Measurements from ENCODE around the gene EBNA1BP2.
"Not testable (repeated sequence)": the region's sequence is repeated elsewhere in the genome, so short reads cannot be mapped to it uniquely, and the experiment has no call there.

Gene EBNA1BP2

DNA sequence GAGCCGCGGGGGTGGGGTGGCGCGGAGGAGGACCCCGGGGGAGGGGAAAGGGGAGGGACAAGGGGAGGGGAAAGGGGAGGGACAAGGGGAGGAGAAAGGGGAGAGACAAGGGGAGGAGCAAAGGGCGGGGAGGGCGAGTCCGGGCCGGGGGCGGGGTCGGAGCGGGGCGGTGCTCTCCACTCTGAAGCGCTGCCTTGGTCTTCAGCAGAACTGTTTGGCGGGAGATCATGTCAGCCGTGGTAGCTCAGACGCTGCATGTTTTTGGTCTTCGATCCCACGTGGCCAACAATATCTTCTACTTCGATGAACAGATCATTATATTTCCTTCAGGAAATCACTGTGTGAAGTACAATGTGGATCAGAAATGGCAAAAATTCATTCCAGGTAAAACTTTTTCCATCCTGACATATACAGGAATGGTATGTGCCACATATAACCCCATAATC is 460 bp upstream of the EBNA1BP2 start:
- peak in 52 of 58 donors; percentile 65 to 98 (median 88) for DNase-seq

DNA sequence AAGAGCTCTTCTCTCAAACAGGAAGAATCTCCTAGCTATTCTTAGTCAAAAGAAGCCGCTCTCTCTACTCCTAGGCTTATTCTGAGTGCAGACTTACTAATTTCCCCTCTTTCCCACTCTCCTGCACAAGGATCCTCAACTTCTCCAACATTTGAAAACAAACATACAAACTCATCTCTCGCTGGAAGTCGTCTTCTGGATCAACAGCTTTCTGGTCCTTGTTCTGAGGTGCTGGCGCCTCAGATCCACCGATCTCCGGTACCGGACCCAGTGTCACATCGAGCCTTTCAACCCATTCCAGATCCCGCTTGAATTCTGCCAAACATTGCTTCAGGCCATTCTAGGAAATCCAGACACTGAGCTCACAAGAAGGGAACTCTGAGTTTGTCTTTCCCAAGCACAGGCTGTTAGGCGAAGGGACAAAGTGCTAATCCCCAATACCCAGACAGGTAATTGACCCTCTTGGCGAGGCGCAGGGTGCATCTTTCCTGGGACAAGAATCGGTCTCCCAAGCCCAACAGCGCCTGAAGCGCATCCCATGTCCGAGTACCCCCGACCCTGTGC is 696 bp downstream of the EBNA1BP2 start:
- peak in 1 of 58 donors; percentile 16 for DNase-seq

DNA sequence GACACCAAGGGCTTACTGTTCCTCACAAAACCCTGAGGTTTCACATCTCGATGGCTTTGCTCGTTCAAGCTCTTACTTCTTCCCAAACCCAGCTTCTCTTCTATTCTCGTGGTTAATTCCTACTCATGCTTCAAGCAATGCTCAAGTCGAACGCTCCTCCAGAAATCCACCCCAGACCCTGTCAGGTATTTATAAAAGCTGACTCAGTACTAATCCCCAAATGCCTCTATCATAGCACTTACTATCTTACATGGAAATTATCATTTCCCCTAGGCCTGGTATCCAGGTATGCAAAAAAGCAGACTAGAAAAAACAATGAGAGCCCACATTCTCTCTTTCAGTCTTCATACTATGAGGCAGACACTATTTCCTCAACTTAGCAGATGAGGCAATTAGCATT is 6.3 kb downstream of the EBNA1BP2 start:
- DNase-seq: no peak

DNA sequence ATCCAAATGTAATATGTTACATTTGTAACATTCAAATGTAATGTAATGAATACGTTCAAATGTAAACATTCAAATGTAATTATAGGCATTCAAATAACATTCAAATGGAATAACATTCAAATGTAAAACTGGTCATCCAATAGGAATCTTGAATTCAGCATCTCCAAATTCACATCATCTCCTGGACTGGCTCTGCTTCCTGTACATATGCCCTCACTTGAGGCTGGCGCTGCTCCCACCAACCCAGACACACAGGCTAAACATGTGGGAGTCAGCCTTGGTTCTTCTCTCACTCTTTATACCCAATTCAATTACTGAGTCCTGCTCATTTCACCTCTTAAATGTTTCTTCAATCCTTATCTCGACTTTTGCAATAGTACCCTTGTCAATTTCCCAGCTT is 6.9 kb downstream of the EBNA1BP2 start:
- no peak for DNase-seq

DNA sequence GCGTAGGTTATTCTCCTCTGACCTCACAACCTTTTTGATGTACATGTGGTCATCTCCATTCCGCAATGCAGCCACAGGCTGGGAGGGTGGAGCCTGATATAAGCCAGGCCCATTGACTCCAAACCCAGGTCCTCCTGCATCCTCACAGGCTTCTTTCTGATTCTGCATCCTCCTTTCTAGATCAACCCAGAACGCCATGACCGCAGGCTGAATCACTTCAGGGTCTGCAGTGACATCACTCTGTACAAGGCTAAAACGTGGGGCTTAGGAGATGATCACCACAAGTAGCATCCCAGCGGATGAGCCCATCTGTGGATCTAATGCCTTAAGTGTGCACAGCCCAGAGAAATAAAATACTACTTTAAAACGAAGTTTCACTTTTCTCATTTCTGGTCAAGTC is 16.1 kb downstream of the EBNA1BP2 start:
- no peak for DNase-seq

DNA sequence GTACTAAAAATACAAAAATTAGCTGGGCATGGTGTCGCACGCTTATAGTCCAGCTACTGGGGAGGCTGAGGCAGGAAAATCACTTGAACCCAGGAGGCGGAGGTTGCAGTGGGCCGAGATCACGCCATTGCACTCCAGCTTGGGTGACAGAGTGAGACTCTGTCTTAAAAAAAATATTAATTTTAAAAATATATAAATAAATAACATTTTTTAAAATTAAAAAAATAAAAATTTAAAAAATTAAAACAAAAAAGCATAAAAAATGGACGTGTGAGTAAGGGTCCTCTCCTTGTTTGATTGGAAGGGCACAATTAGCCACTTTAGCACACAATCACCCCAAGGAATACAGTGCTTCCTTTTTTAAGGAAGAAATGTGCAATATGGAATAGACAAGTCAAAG is 18.6 kb downstream of the EBNA1BP2 start:
- no peak for DNase-seq

DNA sequence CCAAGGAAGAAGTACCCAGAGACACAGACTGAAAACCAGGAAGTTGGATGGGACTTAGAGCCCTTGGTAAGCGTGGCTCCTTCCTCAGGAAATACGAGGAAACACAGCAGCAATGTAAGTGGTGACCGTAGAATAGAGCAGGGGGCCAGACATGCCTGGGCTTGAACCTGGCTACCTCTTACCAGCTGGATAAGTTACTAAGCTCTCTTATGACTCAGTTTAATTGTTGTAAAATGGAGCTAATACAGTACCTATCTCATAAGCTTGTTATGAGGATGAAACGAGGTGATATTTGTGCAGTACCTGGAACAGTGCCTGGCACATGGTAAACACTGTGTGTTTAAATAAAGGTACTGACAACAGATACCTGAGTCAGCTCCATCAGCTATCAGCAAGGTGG is 19.2 kb downstream of the EBNA1BP2 start:
- no peak for DNase-seq

DNA sequence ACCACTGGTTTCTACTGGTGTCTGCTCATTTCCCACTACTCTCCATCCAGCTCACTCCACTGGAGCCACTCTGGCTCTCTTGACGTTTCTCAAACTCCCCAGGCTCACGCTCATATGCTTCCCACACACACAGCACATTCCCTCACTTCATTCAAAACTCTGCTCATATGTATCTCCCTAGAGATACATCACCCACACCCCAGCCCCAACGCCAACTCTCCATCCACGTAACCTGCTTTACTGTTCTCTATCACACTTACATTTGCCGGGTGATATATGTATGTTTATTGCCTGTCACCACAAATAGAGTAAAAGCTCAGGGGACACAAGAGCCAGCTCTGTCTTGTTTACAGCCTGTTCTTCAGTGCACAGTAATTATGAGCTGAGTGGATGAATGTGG is 22.2 kb downstream of the EBNA1BP2 start:
- no peak for DNase-seq

DNA sequence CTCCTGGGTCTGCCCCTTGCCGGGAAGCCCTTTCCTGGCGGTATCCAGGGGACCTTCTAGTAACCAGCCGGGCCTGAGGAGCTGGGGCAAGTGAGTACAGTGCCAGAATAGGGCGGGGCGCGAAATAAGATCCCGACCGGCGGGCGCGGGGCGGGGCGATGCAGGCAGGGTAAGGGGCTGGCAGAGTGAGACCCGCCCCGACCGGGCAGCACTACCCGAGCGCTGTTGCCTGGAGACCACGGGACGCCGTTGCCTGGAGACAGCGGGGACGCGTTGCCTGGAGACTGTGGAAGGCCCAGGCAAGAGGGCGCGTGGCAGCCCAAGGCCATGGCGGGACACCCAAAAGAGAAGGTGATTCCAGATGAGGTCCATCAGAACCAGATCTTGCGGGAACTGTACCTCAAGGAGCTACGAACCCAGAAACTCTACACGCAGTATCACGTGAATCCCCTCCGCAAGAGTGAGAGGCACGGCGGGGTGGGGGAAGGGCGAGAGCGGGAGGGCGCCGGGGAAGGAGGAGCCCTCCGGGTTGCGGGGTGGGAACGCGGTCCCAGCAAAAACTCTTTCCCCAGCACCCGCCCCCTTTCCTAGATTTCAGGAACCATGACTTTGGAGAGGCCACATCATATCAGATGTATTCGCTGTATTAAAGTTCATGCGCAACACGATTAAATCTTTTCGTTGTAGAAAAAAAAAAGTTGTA is 24.3 kb downstream of the EBNA1BP2 start:
- peak in 51 of 58 donors; percentile 4 to 74 (median 33) for DNase-seq

DNA sequence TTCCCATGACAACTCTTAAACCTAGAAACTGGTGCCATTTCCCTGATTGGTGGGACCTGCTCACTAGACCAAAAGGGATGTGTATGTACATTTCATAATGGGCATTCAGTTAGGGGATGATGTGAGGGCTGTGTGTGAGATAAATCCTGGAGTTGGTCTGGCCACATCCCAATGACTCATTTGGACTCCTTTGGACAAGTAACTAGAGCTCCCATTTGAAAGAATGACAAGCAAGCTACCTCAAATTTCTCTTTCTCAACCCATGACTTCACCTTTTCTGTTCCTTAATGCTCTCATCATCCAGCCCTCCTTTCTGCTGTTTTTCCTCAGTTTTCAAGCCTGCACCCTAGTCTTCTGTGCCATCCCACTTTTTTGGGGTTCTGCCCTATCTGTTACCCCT is 27.9 kb downstream of the EBNA1BP2 start:
- no peak for DNase-seq

DNA sequence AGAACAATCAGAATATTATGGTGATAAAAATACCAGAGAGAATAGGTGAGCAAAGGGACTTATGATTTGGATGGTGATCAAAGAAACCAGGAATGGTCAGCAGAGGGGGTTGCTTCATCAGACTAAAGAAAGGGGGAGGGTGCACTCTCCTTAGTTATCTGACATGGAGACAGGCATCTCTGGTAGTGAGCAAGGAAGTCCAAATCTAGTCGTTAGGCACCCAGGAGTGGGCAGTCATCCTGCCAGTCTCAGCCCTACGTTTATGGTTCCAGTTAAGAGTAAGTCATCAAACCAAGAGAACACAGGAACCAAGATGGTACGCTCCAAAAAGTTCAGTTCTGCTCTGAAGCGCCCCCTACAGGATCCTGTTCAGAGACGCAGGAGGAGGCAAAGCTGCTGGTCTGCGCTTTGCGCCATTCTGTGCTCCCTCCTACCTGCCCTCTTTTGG is 28.6 kb downstream of the EBNA1BP2 start:
- no peak for DNase-seq

DNA sequence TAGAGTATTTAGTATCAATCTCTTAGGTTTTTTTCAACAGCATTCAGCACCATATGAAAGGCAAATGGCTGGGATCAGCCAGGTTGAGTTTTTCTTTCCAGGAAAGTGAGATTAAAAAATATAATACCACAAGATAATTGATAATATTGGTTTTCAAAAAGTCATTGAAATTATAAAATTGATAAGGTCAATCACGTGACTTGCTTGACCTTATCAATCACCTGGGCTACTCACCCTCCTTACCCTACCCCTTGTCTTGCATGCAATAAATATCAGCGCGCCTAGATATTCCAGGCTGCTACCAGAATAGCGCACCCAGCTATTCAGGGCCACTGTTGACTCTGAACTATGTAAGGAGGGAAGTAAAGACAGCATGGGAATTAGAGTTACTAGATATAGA is 31.5 kb downstream of the EBNA1BP2 start:
- no peak for DNase-seq

DNA sequence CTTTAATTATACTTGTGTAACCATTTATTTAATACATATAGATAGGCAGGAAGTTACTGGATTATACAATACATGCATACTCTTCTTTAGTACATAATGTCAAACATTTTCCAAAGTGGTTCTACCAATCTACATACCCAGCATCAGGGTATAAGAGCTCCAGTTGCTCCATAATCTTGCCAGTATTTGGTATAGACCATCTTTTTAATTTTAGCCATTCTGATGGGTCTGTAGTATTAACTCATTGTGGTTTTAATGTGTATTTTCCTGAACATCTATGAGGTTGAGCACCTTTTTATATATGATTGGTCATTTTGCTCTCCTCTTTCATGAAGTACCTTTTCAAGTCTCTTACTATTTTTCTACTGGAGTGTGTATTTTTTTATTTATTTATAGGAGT is 32.1 kb downstream of the EBNA1BP2 start:
- DNase-seq: no peak

DNA sequence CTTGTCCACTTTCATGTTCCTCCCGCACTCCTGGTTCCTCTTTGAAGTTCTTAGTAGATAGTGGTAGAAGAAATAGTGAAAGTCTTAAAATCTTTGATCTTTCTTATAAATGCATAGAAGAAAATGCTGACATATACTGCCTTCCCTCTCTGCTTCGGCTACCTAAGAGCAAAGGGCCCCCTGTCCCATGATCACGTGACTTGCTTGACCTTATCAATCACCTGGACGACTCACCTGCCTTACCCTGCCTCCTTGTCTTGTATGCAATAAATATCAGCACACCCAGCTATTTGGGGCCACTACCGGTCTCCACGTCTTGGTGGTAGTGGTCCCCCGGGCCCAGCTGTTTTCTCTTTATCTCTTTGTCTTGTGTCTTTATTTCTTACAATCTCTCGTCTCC is 32.8 kb downstream of the EBNA1BP2 start:
- not testable (repeated sequence) for DNase-seq

DNA sequence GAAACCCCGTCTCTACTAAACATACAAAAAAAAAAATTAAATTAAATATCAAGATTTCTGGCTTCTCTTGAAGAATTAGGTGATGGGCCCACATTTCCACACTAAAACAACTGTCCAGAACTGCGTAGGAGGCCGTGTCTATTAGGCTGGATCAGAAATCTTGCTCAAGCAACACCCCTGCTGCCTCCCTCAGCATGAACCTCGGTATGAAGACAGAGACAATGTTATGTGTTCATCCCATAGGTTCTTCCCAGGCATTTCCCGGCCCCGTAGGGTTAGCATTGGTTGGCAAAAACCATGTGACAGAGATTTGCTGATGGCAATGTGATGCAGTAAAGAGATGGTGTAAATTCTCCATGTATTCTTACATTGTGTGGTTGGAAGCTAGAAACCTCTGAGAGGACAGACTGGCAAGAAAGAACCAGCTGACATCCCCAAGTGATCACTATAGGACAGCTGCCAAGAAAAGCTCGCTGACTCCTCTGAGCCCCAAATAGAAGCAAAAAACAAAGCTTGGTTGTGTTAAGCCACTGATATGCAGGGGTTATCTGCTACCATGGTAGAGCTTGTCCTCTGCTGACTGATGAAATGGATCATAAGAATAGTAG is 34.5 kb downstream of the EBNA1BP2 start:
- peak in 9 of 58 donors; percentile 2 to 51 (median 14) for DNase-seq

DNA sequence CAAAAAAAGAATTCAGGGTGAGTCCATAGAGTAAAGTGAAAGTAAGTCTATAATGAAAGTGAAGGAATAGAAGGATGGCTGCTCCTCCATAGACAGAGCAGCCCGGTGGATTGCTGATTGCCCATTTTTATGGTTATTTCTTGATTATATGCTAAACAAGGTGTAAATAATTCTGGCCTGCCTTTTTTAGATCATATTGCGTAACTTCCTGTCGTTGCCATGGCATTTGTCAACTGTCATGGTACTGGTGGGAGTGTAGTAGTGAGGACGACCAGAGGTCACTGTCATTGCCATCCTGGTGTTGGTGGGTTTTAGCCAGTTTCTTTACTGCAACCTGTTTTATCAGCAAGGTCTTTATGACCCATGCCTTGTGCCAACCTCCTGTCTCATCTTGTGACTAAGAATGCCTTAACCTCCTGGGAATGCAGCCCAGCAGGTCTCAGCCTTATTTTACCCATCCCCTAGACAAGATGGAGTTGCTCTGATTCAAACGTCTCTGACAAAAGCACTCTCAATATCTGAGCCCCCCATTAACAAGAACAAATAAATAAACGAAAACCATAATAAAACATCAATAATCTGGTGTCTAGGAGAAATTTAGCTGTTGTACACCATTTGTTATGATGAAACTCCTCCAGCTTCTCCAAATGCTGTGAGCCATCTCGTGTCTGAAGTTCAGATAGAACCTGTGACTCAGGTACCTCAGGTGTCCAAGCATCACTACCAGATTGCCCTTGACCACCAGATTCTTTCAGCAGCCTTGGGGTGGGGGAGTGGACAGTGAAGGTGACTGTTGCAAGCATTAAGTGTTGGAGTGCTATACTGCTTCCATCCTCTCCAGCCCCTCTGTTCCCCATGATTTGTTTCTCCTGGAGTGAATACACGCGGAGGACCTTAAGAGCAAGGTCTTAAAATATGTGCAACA is 36.0 kb downstream of the EBNA1BP2 start:
- DNase-seq: no peak

DNA sequence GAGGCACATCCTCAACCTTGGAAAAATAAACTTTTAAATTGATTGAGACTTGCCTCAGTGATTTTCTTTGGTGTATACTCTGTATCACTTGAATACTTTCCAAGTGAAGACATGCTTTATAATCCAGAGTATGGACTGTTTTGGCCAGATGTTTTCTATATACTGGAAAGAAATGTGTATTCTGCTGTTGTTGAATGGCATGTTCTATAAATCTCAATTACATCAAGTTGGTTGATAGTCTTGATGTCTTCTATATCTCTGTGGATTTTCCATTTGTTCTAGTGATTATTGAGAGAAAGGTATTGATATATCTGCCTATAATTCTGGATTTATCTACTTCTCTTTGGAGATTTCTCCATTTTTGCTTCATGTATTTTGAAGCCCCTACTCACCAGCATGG is 37.5 kb downstream of the EBNA1BP2 start:
- DNase-seq: no peak

DNA sequence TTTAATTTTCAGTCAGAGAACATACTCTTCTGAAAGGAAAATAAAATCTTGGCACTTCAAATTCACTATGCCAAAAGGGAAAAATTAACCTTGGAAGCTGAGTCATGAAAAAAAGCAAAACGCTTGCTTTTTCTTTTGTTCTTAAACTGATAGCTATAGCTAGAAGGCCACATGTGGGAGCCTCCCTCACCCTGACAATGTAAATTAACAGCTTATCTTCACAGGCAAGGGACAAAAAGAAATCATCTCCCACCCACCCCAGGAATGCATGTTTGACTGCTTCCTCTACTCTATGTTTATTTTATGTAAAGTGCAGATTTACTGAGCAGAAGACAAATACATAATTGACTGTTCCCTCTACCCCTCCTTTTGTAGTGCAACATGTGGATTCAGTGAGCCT is 38.0 kb downstream of the EBNA1BP2 start:
- no peak for DNase-seq

DNA sequence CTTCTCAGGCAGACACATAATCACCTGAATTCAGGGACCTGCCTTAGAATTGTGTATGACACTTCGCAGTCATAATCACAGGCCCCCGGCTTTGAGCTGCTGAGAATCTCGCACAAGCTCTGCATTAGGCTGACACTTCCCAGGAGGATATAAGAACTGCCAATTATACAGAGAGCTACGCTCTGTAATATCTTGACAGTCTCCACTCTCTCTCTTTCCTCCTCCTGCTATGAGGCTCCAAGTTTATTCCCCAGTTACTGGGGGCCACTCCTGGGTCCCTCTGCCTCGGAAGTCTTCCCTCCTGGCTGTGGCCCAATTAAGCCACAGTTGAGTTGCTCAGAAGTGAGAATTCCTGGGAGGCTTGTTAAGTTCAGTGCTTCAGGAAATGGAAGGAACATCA is 42.7 kb downstream of the EBNA1BP2 start:
- no peak for DNase-seq

DNA sequence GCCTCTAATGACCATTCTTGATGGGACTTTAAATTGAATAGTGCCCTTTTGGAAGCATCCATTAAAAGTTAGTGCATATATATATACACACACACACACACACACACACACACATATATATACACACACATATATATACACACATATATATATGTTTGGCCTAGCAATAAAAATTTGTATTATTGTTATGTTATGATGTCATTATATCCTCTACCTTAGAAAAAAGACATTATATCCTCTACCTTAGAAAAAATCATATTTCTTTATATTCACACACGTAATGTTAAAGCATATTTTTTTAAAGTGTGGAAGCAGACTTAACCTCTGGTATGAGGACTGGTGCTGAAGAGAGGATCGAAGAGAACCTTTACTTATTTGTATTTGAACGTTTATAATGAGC is 43.3 kb downstream of the EBNA1BP2 start:
- DNase-seq: no peak

DNA sequence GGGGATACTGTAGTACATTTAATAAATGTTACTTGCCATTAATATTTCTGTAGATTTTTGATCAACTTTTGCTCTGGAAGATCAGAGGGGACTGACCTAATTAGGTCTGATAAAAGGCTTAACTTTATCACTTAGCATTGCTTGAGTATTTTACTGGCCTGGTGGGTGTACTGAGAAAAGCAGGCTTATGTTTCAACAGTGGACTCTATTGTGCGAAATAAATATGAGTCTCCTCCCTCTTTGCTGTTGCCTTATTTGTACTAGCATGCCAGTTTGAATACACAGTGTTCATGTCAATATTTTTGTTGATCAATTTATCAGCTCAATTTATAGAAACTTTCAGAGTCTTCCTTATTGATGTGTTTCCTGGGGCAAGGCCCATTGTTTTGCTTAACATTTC is 49.1 kb downstream of the EBNA1BP2 start:
- DNase-seq: no peak
